Thymus (tissue), 11 donors: ENCODE data around the gene FOSL1. TPM values are rescaled to one million over a fixed set of nuclear protein-coding genes. Genes with fewer than 3 reads are reported as not detected.

Experiments used
- DNase-seq, 9 donors: peaks; one replicate each; pipeline ENCODE4 v3.0.0-alpha.2; 2013; ENCODE audit warnings: low spot score in 9 of 9, low read depth in 6 of 9, missing footprints in 1 of 9
- H3K27ac ChIP-seq, 2 donors: one replicate each; pipeline ENCODE4 v1.5.1; 2013; ENCODE audit warnings: control low read depth in 1 of 2, low read depth in 1 of 2, low read length in 1 of 2, mild to moderate bottlenecking in 1 of 2, moderate library complexity in 1 of 2
- H3K27me3 ChIP-seq, 2 donors: one replicate each; pipeline ENCODE4 v1.5.1; 2013; ENCODE audit warnings: low read length in 1 of 2; ENCODE audit not compliant: control insufficient read depth in 2 of 2, insufficient read depth in 1 of 2
- H3K36me3 ChIP-seq, 2 donors: one replicate each; pipeline ENCODE4 v1.5.1; 2013; ENCODE audit warnings: low read length in 1 of 2, mild to moderate bottlenecking in 1 of 2, moderate library complexity in 1 of 2; ENCODE audit not compliant: control insufficient read depth in 2 of 2, insufficient read depth in 2 of 2
- H3K4me1 ChIP-seq, 2 donors: one replicate each; pipeline ENCODE4 v1.5.1; 2013; ENCODE audit warnings: low read length in 2 of 2; ENCODE audit not compliant: control insufficient read depth in 2 of 2, insufficient read depth in 2 of 2
- H3K4me3 ChIP-seq, 2 donors: one replicate each; pipeline ENCODE4 v1.5.1; 2013; ENCODE audit warnings: low read length in 2 of 2, control low read depth in 1 of 2, mild to moderate bottlenecking in 1 of 2
- H3K9me3 ChIP-seq, 2 donors: one replicate each; pipeline ENCODE4 v1.5.1; 2013; ENCODE audit warnings: low read length in 1 of 2, mild to moderate bottlenecking in 1 of 2; ENCODE audit not compliant: control insufficient read depth in 2 of 2, insufficient read depth in 1 of 2
- WGBS: extraction: QIAGEN DNeasy Blood & Tissue Kit; methylation state at CpG from one replicate; pipeline ENCODE4 v1.1.7; 2013; 5-methylcytosine and 5-hydroxymethylcytosine counted together
- polyA plus RNA-seq: library from polyadenylated mRNA; stranded (reverse); fragments of 200-250 nt; gene quantifications from one replicate; pipeline ENCODE4 v1.2.3, GENCODE V29; 2013
- total RNA-seq: library from RNA; stranded (reverse); fragments of 120-200 nt; gene quantifications from one replicate; pipeline ENCODE4 v1.2.4, GENCODE V29; 2013
- donor health status: healthy.

The FOSL1 gene
- total and polyA plus RNA-seq, 2 donors = 0.14 to 3.8 TPM

DNA sequence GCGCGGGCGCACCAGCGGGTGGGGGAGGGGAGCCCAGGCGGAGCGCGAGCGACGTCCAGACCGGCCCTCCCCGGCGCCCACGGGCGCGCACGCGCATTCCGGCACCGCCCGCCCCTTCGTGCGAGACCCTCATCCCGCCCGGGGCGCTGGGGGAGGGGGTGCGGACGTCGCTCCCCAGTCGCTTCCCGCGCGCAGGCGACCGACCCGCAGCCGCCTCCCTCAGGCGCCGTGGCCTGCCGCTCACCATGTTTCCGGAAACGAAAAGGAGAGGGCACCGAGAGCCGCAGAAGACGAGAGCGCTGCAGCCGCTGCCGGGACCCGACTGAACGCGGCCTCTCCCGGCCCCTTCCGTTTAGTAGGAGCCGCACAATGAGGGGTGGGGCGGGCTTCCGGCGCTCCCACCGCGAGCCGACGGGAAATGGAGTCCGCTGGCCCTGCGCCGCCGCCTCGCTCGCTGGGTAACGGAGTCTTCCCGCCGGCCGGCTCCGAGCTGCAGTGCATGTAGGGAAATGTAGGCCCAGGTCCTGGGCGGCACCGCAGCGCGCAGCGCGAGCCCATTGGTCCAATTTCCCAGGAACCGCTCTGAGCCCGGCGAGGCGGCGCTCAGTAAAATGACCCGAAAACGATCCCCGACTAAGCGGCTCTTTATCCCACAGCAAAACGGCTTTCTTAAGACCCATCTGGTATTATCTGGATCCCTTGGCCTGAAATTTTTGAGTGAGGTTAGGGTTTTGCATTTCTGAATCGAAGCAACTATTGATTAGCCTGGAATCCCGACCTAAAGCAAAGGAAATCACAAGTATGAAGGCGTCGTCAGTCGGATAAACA, 42.1 kb downstream of the FOSL1 start, which contains the start of gene CFL1:
Gene CFL1, minus strand, starts transcription at position 328 of the 828 bp plus-strand sequence. Its CDS starts 81 bp downstream, at position 247.
- H3K4me3 ChIP-seq = peak within 1 kb of the TSS; percentile 75 to 93
- peaks cover 22 to 45% of the 10 kb centered on the region in 2 donors for H3K4me1 ChIP-seq
- H3K27me3 ChIP-seq = no peaks in the 10 kb centered on the region
- WGBS = under 1% methylated on average over 92 of the region's 92 CpGs
- H3K27ac ChIP-seq = peak within 1 kb of the TSS; percentile 97 to 99
- peak; percentile 87 to 98 (median 96) for DNase-seq
- H3K9me3 ChIP-seq = peaks cover 0 to 11% of the 10 kb centered on the region in 2 donors
- H3K36me3 ChIP-seq = peaks cover 50 to 54% of the 10 kb centered on the region in 2 donors

DNA sequence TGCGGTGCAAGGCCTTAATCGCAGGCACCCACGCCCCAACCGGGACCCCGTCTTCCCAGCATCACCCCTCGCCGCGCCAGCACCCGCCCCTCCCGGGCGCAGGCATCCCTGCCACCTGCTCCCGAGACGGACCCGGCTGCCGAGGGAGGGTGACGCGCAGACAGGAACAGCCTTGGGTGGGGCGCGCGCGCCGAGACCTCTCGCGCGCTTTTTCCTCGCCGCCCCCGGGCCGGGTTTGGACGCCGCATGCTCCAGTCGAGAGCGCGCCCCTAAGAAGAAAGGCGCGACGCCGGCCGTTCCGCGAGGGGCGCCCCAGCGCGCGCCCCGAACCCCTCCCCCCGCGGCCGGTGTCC, 42.7 kb downstream of the FOSL1 start:
- peak in 6 of 9 donors; percentile 55 to 83 (median 64) for DNase-seq

DNA sequence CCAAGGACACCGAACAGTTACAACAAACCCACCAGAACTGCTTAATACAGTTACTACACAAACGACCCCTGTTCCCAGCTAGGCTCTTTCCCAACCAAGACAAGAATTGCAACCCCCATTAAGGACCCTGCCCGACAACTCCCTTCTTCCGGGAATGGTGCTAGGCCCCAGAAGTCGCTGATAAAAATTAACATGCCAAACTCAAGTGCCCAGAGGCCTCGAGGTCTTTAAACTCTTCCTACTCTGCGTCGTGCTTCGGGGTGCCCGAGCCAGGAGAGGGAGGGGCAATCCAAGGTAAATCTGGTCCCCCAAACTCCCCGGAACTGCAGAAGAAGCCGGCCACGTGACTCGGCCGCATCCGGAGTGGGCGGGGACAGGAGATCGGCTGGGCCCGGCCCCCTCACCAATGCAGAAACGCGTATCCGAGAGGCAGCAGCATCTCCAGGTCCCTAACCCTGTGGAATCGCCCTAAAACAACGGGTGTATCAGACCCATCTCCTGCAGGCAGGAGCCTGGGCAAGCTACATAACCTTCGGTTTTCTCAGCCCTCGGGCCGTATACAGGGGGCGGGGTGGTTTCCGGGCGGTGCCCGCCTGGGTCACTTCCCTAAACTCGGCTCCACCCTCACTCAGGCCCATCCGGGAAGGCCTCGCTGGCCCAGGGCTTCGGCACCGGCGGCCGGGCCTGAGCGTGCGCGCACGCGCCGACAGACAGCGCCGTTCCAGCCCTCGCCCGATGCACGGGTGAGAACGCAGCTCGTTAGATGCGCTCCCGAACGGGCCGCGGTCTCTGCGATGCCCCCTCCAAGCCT, 43.3 kb downstream of the FOSL1 start:
- Histone ChIP-seq H3K9me3 (peaks cover 2 to 23% of the 10 kb centered on the region in 2 donors), H3K4me1 (peaks cover 22 to 44% of the 10 kb centered on the region in 2 donors), H3K4me3 (peak overlapping the region; percentile 75 to 93), H3K36me3 (peaks cover 50 to 54% of the 10 kb centered on the region in 2 donors), H3K27me3 (no peaks in the 10 kb centered on the region), H3K27ac (peak overlapping the region; percentile 93 to 99)
- 2% methylated on average over 57 of the region's 57 CpGs for WGBS
- peak in 8 of 9 donors; percentile 60 to 90 (median 76) for DNase-seq

More for the DNA sequence above, 42.7 kb downstream of the FOSL1 start:
- Histone ChIP-seq H3K36me3 (peaks cover 50 to 54% of the 10 kb centered on the region in 2 donors), H3K9me3 (peaks cover 0 to 17% of the 10 kb centered on the region in 2 donors), H3K4me1 (peaks cover 22 to 45% of the 10 kb centered on the region in 2 donors), H3K27ac (peak overlapping the region; percentile 93 to 99), H3K27me3 (no peaks in the 10 kb centered on the region), H3K4me3 (peak overlapping the region; percentile 75 to 93)
- 1% methylated on average over 49 of the region's 49 CpGs for WGBS

DNA sequence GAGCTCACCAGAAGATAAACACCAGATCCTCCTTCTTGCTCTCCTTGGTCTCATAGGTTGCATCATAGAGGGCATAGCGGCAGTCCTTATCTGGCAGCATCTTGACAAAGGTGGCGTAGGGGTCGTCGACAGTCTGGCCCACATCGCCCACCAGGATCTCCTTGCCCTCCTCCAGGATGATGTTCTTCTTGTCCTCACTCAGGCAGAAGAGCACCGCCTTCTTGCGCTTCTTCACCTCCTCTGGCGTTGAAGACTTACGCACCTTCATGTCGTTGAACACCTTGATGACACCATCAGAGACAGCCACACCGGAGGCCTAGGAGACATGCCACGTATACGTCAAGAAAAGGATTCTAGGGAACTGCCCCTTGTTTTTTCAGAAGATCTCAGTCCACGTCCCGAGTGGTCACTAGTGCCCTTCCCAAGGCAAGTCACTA, 44.2 kb downstream of the FOSL1 start:
- H3K27me3 ChIP-seq = no peaks in the 10 kb centered on the region
- H3K27ac ChIP-seq = no peak overlapping the region
- no peak for DNase-seq
- 97% methylated on average over 15 of the region's 15 CpGs for WGBS
- H3K4me1 ChIP-seq = peaks cover 13 to 34% of the 10 kb centered on the region in 2 donors
- H3K9me3 ChIP-seq = peaks cover 7 to 32% of the 10 kb centered on the region in 2 donors
- no peak overlapping the region for H3K4me3 ChIP-seq
- peaks cover 57 to 58% of the 10 kb centered on the region in 2 donors for H3K36me3 ChIP-seq

DNA sequence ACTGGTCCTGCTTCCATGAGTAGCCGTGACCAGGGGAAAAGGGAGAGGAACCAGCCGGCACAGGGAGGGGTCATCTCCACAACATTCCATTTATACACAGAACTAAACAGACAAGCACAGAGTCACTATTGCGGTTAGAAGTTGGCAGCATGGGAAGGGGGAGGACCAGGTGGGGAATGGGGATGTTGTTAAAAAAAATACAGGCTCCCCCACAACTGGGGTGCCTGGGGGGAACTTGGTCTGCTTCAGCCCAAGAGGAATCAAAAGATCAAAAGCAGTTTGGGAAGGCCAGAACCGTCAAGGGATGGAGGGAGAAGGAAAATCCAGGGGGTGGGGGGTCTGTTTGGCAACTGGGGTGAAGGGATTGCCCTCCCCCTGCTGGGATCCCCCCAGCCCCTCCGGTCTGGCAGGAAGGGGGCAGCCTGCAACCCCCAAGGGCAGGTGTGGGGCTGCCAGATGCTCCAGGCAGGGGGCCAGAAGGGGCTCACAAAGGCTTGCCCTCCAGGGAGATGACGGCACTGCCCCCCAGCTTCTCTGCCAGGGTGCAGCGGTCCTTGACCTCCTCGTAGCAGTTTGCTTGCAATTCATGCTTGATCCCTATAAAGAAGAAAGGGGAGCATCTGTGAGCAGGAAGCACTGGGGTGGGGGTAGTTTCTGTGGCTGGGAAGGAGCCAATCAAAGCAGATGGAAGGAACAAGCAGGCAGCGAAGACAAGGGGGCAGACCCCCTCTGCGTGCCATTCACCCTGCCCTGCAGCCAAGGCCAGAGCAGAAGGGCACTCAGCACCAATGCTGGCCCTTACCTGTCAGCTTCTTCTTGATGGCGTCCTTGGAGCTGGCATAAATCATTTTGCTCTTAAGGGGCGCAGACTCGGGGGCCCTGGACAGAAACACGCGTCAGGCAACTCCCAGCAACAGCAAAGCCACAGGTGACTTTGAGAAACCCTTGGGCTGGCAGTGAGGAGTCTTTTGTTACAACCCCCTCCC, 45.0 kb downstream of the FOSL1 start:
- Histone ChIP-seq H3K4me3 (no peak overlapping the region), H3K27me3 (no peaks in the 10 kb centered on the region), H3K4me1 (peaks cover 13 to 32% of the 10 kb centered on the region in 2 donors), H3K9me3 (peaks cover 7 to 30% of the 10 kb centered on the region in 2 donors), H3K36me3 (peaks cover 58 to 61% of the 10 kb centered on the region in 2 donors), H3K27ac (no peak overlapping the region)
- WGBS = 93% methylated on average over 15 of the region's 15 CpGs
- no peak for DNase-seq

DNA sequence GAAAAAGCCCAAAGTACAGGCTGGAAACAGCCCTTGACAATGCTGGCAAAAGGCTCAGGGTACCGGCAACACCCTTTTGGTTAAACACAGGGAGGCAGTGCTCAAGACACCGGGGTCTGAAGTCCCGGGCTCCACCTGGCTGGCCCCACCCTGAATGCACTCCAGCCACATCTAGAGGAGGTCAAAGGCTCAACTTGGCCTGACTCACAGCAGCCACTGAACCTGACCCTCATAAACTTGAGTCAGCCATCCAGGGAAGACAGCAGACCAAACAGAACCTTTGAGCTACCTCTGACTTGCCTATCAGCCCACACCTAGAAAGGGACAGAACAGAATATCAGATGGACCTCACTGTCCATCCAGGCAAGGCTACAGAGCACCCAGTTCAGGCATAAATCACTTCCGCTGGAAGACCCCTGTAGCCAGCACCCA, 46.0 kb downstream of the FOSL1 start:
- peaks cover 7 to 24% of the 10 kb centered on the region in 2 donors for H3K9me3 ChIP-seq
- no peak for DNase-seq
- peaks cover 13 to 23% of the 10 kb centered on the region in 2 donors for H3K4me1 ChIP-seq
- H3K27ac ChIP-seq = no peak overlapping the region
- no peaks in the 10 kb centered on the region for H3K27me3 ChIP-seq
- peaks cover 58 to 61% of the 10 kb centered on the region in 2 donors for H3K36me3 ChIP-seq
- H3K4me3 ChIP-seq = no peak overlapping the region
- WGBS = 99% methylated on average over 4 of the region's 4 CpGs

DNA sequence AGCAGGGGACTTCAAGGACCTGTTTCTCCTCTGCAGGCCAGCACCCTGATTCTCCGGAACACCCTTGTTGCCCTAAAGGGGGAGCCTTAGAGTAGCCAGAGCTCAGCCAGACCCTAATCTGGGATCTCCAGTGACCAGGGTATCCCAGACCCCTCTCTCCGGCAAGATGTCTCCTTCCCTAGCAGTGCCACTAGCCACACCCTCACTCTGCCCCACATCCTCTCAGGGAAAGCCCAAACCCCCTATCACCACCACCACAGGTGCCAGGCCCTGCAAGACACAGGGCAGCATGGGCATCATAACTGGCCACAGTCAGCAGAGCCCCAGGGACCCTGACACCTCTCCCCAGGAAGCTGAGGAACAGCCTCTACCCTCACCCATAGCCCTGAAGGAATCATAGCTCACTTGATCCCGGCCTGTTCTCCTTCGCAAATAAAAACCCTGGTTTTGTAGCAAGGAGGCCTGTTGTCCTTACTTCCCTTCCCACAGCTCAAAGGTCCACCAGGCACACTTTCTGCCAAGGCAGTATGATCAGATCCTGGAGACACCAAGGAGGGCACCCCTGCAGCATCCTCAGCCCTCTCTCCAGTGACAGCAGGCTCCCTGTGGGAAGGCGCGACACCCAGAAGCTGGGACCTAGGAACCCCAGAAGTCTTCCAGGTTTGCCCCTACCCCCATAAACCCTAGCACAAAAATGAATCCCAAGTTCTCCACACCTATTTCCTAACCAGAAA, 46.8 kb downstream of the FOSL1 start:
- Histone ChIP-seq H3K27me3 (no peaks in the 10 kb centered on the region), H3K27ac (no peak overlapping the region), H3K4me1 (peaks cover 13 to 15% of the 10 kb centered on the region in 2 donors), H3K36me3 (peaks cover 58 to 61% of the 10 kb centered on the region in 2 donors), H3K9me3 (peaks cover 7 to 24% of the 10 kb centered on the region in 2 donors), H3K4me3 (no peak overlapping the region)
- no peak for DNase-seq
- WGBS = 97% methylated on average over 6 of the region's 6 CpGs
